GM21447 (cell line): ENCODE results near the gene KIF18A.
A peak's percentile ranks its signal among the peaks of the same experiment; 100 is the strongest.
"Not testable (repeated sequence)": the region's sequence is repeated elsewhere in the genome, so short reads cannot be mapped to it uniquely, and the experiment has no call there.

Experiments
- ATAC-seq: cut with Tn5 transposase; IDR thresholded peaks from one replicate; pipeline ENCODE4 v1.9.1; 2021; ENCODE audit not compliant: unreplicated experiment

Gene KIF18A

DNA sequence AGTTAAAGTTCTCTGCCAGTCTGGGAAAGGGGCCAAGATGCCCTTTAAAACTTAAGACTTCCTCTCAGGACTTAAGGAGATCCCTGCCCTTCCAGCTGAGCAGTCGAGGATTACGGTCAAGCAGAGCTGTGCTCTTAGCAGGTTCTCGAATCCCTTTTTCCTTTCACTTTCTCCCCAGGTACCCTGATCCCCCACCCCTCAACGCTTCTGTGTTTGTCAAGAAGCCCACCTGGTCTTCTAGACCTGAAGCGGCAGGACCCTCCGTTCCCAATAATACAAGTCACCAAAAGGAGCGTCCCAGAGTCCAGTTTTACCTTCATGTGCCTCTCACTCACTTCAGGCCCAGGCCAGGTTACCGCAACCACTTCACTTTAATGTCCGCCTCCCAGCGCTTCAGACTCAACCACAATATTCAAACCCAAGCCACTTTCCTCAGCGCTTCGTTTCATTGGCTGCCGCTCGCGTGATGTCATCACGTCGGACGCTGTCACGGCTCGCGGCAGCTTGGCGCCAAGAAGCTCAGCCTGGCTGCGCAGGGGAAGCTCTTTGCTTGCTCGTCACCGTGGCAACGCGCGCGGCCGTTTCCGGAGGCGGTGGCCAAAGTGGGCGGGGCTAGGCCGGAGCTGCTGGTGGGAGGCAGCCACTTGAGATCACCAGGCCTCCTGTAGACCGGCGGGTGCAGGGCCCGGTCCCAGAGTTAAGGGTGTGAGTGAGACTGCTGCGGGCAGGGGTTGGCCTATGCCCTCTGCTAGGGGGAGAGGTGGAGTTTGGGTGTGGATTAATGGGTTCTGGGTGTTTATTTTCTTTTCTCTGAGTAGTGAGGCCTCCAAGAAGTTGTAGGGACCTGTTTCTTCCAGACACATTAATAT, at the start of gene KIF18A, which contains the start of gene METTL15:
Gene KIF18A (minus strand): TSS at position 407 of the 869 bp plus-strand sequence. CDS start 10,209 bp downstream, outside the sequence.
Gene METTL15 (plus strand): TSS at position 639 of the 869 bp plus-strand sequence. CDS start 4,947 bp downstream, outside the sequence.
- peak; percentile 88 for ATAC-seq

- ATAC-seq, result no peak
These were observed 45.6 kb upstream of the KIF18A start for GRCh38 chr11:28153586-28153985.

GRCh38 chr11:28152743-28153142, 44.8 kb upstream of the KIF18A start:
- ATAC-seq, result no peak

DNA sequence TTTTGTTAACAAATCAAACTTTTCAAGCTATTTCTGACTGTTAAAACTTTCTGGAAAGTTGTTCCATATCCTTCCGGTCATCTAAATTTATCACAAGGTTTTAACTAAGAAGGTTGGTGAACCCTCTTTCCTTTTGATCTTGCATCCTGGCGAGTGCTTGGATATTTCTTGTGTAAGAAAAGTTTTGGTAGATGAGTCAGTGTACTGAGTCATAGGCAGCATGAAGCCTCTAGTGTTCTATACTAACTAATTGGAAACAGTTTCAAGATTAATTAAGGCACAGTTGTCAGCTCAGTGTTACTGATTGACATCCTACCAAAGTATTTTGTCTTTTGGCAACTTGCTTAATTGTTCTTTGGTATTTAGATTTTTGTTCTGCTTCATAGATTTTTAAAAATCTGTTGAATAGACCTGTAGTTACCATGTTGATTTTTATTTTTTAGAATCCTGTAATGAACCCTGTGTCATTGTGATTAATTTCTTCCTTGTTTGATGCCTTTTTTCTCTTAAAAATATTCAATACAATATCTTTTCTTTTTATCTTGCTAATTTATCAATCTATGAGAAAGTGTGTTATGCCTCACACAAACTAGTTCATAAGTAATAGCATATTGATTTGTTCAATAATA, 38.3 kb upstream of the KIF18A start:
- no peak for ATAC-seq

DNA sequence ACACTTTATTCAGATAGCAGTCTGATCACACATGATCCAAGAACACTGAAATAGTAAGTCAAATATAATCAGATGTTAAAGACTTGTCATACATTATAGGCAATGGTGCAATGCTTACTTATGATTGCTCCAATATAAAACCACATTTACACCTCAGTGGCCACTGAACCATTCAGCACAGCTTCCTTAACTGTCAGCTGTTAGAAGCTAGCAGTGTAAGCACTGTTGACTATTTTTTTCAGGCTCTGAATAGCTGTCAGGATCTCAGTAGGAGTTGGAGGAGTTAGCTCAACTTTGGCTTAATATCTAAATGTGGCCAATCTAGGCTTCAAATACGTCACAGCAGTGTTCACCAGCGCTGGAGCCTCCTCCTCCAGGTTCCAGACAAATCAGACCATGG, 36.9 kb upstream of the KIF18A start:
- ATAC-seq, result no peak

- no peak for ATAC-seq
These were observed 34.8 kb upstream of the KIF18A start for GRCh38 chr11:28142724-28143123.

GRCh38 chr11:28140689-28141455, 32.9 kb upstream of the KIF18A start:
- ATAC-seq, result no peak

GRCh38 chr11:28139841-28140415, 32.0 kb upstream of the KIF18A start:
- ATAC-seq, result no peak

DNA sequence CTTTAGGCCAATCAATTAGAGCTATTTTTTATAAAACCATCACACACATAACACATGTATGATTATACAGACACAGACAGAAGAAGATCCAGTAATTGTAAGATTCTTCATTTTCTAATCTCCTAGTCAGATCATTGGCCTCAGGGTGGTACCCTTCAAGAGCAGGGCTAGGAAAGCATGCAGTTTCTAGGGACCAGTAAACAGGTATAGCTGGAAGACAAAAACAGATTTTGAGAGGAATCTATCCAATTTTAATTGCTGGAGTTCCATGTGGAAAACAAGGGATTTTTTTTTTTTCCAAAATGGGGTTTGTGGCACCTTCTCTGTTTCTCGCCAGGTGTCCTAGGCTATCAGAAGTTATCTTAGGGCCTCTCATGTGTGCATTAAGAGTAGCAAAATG, 29.9 kb upstream of the KIF18A start:
- ATAC-seq, result no peak

GRCh38 chr11:28137366-28137765, 29.4 kb upstream of the KIF18A start:
- no peak for ATAC-seq

DNA sequence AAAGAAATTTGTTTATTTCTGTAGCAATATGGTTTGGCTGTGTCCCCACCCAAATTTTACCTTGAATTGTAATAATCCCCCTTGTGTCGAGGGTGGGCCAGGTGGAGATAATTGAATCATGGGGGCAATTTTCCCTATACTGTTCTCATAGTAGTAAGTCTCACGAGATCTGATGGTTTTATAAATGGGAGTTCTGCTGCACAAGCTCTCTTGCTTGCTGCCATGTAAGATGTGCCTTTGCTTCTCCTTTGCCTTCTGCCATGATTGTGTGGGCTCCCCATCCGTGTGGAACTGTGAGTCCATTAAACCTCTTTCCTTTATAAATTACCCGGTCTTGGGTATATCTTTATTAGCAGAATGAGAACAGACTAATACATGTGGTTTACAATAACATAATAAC, 28.2 kb upstream of the KIF18A start:
- ATAC-seq, result not testable (repeated sequence)

- ATAC-seq, result no peak
These were observed 25.2 kb upstream of the KIF18A start for GRCh38 chr11:28133146-28133545.

DNA sequence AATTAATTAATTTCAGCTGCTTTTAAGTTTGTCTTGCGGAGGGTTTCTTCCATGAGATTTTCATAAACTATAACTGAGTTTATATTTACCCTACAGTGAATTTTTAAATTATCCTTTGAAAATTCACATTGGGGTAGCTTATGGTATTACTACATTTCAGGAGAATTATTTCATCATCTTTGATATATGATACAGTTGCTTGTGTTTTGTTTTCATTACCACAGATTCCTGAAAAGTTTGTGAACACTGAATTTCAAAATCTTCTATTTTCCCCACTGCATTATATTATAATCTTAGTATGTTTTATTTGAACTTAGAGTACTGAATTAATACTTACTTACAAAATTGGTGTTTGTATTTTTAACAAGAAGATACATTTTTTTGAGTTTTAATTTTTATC, 24.6 kb upstream of the KIF18A start:
- no peak for ATAC-seq

- no peak for ATAC-seq
These were observed 15.2 kb upstream of the KIF18A start for GRCh38 chr11:28123151-28123581.

DNA sequence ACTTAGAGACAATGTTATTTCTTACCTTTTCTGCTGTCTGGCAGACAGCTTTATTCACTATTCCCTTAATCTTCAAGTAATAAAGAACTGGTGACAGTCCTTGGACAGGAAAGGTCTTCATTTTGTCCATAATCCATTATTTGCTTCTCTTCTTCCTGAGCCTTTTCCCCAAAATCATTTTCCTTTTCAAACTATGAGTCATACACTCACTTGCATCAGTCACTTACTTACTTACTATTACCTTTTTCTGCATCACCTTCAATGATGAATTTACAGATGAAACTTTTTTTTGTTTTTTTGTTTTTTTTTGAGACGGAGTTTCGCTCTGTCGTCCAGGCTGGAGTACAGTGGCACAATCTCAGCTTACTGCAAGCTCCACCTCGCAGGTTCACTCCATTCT, 9.8 kb upstream of the KIF18A start:
- ATAC-seq, result no peak

DNA sequence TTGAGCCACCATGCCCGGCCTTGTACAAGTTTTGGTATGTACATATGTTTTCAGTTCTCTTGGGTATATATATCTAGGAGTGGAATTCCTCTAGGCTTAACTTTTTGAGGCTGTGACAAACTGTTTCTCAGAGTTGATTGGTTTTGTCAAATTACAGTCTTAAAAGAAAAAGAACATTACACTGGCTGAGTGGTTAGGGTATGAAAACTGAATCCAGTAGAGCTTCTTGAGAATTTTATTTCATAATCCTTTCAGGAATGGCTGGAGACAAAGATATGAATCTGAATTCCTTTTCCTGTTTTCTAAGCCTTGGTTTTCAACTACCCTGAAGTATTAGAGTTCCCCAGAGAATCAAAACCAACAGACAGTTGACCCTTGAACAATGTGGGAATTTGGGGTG, 6.8 kb upstream of the KIF18A start:
- ATAC-seq, result no peak

DNA sequence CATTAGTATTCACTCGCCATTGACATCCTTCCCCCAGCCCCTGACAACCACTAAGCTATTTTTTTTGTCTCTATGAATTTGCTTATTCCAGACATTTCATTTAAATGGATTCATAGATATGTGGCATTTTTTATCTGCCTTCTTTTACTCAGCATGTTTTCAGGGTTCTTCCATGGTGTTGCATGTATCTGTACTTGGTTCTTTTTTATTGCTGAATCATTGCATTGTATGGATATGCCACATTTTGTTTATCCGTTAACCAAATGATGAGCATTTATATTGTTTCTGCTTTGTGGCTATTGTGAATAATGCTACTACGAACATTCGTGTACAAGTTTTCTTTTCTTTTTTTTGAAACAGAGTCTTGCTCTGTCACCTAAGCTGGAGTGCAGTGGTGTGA, 6.2 kb upstream of the KIF18A start:
- ATAC-seq, result no peak

- no peak for ATAC-seq
These were observed 2.9 kb upstream of the KIF18A start for GRCh38 chr11:28110821-28111200.

- ATAC-seq, result peak; percentile 33
These were observed 2.3 kb upstream of the KIF18A start for GRCh38 chr11:28110108-28110820.

DNA sequence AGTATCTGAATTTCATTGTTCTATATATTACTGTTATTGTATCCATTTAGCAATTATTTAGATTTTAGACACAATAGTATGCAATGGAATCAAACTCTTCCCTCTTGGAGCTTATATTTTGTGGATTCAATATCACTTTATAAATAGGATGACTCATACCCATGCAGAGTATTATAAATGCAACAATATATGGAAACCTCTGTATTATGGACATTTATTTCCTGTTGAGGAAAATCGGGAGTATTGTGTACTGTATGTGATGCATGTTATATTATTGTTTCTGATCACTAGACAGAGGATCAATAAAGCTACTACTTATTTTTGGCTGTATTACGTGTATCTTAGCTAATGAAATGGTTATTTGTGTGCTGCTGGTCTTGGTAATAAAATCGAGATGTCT, 1.0 kb upstream of the KIF18A start:
- no peak for ATAC-seq
